BE2C (cell line): ENCODE results near the gene SPACA1. TPM values are rescaled to one million over a fixed set of nuclear protein-coding genes. Genes with fewer than 3 reads are reported as not detected.
"Not testable (repeated sequence)": the region's sequence is repeated elsewhere in the genome, so short reads cannot be mapped to it uniquely, and the experiment has no call there.

ENCODE experiments used
- DNase-seq: peaks from one replicate; pipeline ENCODE4 v3.0.0-alpha.2; 2020
- H3K27me3 ChIP-seq: fragments of 250-450 bp; sonication (Bioruptor Pico); 2 replicates; pipeline ENCODE4 v1.5.1; 2020; ENCODE audit warnings: mild to moderate bottlenecking
- H3K36me3 ChIP-seq: fragments of 250-450 bp; sonication (Bioruptor Pico); 2 replicates; pipeline ENCODE4 v1.5.1; 2020; ENCODE audit warnings: mild to moderate bottlenecking
- H3K4me1 ChIP-seq: fragments of 250-450 bp; sonication (Bioruptor Pico); 2 replicates; pipeline ENCODE4 v1.5.1; 2020
- H3K4me3 ChIP-seq: 2 replicates; pipeline ENCODE4 v1.5.1; 2011; ENCODE audit warnings: low read depth, low read length
- H3K9me3 ChIP-seq: fragments of 250-450 bp; sonication (Bioruptor Pico); 2 replicates; pipeline ENCODE4 v1.5.1; 2020
- polyA plus RNA-seq: library from polyadenylated mRNA; unstranded; fragments of >200 nt; gene quantifications from one replicate; pipeline ENCODE4 v1.2.1, GENCODE V29; 2012; ENCODE audit warnings: low read depth, missing spikeins; ENCODE audit not compliant: insufficient read length, insufficient read depth
- TF ChIP-seq, protein P1 (sequence below): IDR thresholded peaks from 2 replicates; pipeline ENCODE4 v1.5.1; 2012; ENCODE audit warnings: mild to moderate bottlenecking, low read depth, low read length

The SPACA1 gene, protein sequence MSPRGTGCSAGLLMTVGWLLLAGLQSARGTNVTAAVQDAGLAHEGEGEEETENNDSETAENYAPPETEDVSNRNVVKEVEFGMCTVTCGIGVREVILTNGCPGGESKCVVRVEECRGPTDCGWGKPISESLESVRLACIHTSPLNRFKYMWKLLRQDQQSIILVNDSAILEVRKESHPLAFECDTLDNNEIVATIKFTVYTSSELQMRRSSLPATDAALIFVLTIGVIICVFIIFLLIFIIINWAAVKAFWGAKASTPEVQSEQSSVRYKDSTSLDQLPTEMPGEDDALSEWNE
- not detected for polyA plus RNA-seq

DNA sequence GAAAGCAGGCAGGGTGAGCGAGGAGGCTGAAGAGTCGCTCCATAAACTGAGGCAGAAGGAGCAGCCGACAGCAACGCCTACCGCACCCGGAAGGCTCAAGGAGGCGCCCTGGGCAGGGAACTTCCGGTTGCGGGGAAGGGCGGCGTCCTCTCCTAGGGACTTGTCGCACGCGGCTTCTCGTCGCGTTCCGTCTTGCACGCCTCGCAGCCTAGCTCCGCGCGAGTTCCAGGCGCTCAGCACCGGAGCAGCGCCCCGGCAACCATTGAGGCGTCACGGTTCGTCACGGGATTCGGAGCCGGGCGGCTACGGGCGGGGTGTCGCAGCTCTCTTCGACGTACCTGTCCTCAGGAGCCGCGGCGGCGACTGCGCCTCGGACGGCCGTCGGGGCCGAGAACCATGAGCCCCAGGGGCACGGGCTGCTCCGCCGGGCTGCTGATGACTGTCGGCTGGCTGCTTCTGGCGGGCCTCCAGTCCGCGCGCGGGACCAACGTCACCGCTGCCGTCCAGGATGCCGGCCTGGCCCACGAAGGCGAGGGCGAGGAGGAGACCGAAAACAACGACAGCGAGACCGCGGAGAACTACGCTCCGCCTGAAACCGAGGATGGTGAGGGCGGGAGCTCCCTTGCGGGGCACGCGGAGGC lies at the start of gene SPACA1:
Gene SPACA1 (plus strand): TSS at position 332 of the 641 bp plus-strand sequence. CDS start 65 bp downstream, at position 397.
- Histone ChIP-seq H3K4me1 (no peaks in the 10 kb centered on the region), H3K27me3 (no peaks in the 10 kb centered on the region), H3K4me3 (no peak within 1 kb of the TSS), H3K9me3 (no peaks in the 10 kb centered on the region), H3K36me3 (no peaks in the 10 kb centered on the region)
- no peak for DNase-seq
- TF ChIP-seq, protein P1, sequence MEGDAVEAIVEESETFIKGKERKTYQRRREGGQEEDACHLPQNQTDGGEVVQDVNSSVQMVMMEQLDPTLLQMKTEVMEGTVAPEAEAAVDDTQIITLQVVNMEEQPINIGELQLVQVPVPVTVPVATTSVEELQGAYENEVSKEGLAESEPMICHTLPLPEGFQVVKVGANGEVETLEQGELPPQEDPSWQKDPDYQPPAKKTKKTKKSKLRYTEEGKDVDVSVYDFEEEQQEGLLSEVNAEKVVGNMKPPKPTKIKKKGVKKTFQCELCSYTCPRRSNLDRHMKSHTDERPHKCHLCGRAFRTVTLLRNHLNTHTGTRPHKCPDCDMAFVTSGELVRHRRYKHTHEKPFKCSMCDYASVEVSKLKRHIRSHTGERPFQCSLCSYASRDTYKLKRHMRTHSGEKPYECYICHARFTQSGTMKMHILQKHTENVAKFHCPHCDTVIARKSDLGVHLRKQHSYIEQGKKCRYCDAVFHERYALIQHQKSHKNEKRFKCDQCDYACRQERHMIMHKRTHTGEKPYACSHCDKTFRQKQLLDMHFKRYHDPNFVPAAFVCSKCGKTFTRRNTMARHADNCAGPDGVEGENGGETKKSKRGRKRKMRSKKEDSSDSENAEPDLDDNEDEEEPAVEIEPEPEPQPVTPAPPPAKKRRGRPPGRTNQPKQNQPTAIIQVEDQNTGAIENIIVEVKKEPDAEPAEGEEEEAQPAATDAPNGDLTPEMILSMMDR = no peak

DNA sequence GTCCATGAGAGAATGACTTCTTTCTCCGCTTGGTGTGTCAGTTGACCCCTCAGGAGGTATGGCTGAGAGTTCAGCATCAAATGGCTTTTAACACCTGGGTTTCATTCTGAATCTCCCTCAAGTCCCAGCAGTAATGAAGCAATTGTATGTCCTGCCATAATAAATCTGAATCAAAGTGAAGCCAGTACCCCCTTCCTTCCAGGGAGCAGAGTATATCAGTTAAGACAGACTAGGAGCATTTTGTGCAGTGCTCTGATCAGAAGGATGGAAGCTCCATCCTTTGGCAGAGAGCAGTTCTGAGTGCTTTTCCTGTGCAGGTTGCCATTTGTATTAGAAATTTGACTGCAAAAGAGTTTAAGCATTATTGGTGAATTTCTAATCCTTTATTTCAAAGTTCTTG lies 46.9 kb upstream of the SPACA1 start:
- TF ChIP-seq, protein P1 = no peak
- no peak for DNase-seq
- Histone ChIP-seq H3K27me3 (peaks cover 12% of the 10 kb centered on the region), H3K4me1 (no peaks in the 10 kb centered on the region), H3K36me3 (no peaks in the 10 kb centered on the region), H3K4me3 (no peak overlapping the region), H3K9me3 (no peaks in the 10 kb centered on the region)

DNA sequence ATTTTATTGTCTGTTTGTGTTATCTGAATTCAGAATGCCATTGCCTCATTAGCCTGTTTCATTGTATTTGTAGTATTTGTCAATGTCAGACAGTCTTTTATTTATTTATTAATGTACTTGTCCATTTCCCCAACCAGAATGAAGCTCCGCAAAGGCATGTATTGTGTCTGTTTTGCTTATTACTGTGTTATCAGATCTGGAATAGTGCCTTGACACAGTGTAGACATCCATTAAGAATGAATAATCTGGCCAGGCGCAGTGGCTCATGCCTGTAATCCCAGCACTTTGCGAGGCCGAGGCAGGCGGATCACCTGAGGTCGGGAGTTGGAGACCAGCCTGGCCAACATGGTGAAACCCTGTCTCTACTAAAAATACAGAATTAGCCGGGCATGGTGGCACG lies 46.4 kb upstream of the SPACA1 start:
- H3K27me3 ChIP-seq = peaks cover 11% of the 10 kb centered on the region
- DNase-seq = peak; percentile 32
- not testable (repeated sequence) for H3K36me3 ChIP-seq, H3K4me3 ChIP-seq, H3K9me3 ChIP-seq, H3K4me1 ChIP-seq

DNA sequence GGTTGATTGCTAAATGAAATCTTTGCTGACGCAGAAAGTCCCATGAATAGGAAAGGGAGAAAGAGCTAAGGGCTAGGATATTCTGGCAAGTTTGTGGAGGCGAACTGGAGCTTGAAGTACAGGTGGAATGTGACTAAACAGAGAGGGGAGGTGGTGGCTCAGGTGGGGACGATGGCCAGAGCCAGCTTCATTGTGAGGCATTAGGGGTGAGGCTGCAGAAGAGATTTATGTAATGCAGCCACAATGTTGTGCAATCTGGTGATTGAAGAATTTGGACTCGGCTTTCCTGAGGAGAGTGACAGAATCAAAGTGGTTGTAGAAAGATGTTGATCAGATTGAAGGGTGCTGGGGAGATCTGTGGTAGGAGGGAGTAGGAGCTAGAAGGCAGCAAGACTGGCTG lies 42.9 kb upstream of the SPACA1 start:
- TF ChIP-seq, protein P1 = no peak
- Histone ChIP-seq H3K4me1 (no peaks in the 10 kb centered on the region), H3K9me3 (no peaks in the 10 kb centered on the region), H3K36me3 (no peaks in the 10 kb centered on the region), H3K27me3 (peaks cover 5% of the 10 kb centered on the region; the same call in 1 of the 2 replicates), H3K4me3 (no peak overlapping the region)
- DNase-seq = no peak

DNA sequence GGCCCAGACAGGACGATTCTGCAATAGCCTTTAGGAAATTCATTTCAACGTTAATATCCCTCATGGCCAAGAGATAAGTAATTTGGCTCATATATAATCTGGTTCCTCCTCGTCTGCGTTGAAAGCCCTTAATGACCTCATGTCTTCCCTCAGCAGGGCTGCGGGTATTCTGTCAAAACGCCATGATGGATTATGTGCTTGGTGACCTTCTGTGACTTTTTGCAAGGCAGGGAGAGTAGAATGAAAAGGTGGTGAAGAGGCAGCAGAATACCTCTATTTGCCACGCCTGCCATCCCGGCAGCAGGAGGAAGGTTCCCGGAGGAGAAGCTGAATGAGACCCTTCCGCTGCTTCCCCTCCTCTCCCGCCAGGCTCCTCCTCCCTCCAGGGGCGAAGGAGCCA lies 41.1 kb upstream of the SPACA1 start:
- H3K4me1 ChIP-seq = no peaks in the 10 kb centered on the region
- peaks cover 5% of the 10 kb centered on the region; the same call in 1 of the 2 replicates for H3K27me3 ChIP-seq
- no peak overlapping the region for H3K4me3 ChIP-seq
- H3K9me3 ChIP-seq = no peaks in the 10 kb centered on the region
- TF ChIP-seq, protein P1 = no peak
- H3K36me3 ChIP-seq = no peaks in the 10 kb centered on the region
- DNase-seq = no peak

DNA sequence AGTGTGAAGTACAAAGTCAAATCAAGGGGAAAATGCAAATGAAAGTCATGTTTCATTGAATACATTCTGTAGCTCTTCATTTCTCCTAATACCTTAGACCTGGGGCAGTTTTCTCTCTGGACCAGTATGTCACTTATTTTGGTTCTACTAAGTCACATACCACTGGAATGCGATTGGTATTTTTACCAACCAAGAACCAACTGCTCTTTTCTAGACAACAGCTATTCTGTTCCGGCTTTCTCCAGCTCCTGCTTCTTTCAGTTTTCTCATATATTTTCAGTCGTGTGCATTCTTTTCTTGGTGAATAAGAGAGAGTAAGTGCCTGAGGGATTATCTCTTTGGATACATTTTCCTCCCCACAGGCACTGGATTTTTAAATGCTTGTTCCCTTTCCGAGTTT lies 39.2 kb upstream of the SPACA1 start:
- H3K9me3 ChIP-seq = no peaks in the 10 kb centered on the region
- DNase-seq = no peak

More for the DNA sequence above, 39.2 kb upstream of the SPACA1 start:
- TF ChIP-seq, protein P1 = no peak
- no peaks in the 10 kb centered on the region for H3K4me1 ChIP-seq
- H3K4me3 ChIP-seq = no peak overlapping the region
- peaks cover 5% of the 10 kb centered on the region; the same call in 1 of the 2 replicates for H3K27me3 ChIP-seq
- no peaks in the 10 kb centered on the region for H3K36me3 ChIP-seq
